ENCODE results near the gene TMEM186.
"Not testable (repeated sequence)": the region's sequence is repeated elsewhere in the genome, so short reads cannot be mapped to it uniquely, and the experiment has no call there.

The TMEM186 gene

GRCh38 chr16:8797364-8798173 lies at the start of gene TMEM186, which contains the start of gene PMM2:
TSS of gene TMEM186 (minus strand) at chr16:8797639. CDS start at chr16:8797614, 25 bp downstream.
TSS of gene PMM2 (plus strand) at chr16:8797839. CDS start at chr16:8797883, 44 bp downstream.
- Histone ChIP-seq H3K27ac (ENCODE audit: low read depth, low read length) (peak within 1 kb of the TSS; percentile 57), H3K4me1 (ENCODE audit: control insufficient read depth in 1 of 2, insufficient read depth in 2 of 2, low read length in 2 of 2) (peaks cover 26 to 42% of the 10 kb centered on the region in 2 donors), H3K36me3 (ENCODE audit: control insufficient read depth in 1 of 2, insufficient read depth in 2 of 2, low read length in 2 of 2) (peaks cover 3 to 16% of the 10 kb centered on the region in 2 donors), H3K27me3 (ENCODE audit: control insufficient read depth in 1 of 2, insufficient read depth in 2 of 2, low read length in 2 of 2) (no peaks in the 10 kb centered on the region), H3K9ac (ENCODE audit: low read depth in 1 of 2, low read length in 2 of 2) (peak within 1 kb of the TSS; percentile 85 to 88), H3K4me3 (ENCODE audit: low read depth in 1 of 2, low read length in 2 of 2) (peak within 1 kb of the TSS; percentile 88 to 95), H3K9me3 (ENCODE audit: control insufficient read depth in 1 of 2, low read length in 2 of 2) (no peaks in the 10 kb centered on the region)

- peaks cover 33 to 53% of the 10 kb centered on the region in 2 donors for H3K36me3 ChIP-seq (ENCODE audit: control insufficient read depth in 1 of 2, insufficient read depth in 2 of 2, low read length in 2 of 2)
These were observed 49.7 kb upstream of the TMEM186 start for GRCh38 chr16:8847145-8847544.

GRCh38 chr16:8846401-8846932 lies 49.0 kb upstream of the TMEM186 start:
- H3K36me3 ChIP-seq (ENCODE audit: control insufficient read depth in 1 of 2, insufficient read depth in 2 of 2, low read length in 2 of 2): peaks cover 33 to 46% of the 10 kb centered on the region in 2 donors
- no peak overlapping the region for H3K9ac ChIP-seq (ENCODE audit: low read depth in 1 of 2, low read length in 2 of 2)
- H3K4me1 ChIP-seq (ENCODE audit: control insufficient read depth in 1 of 2, insufficient read depth in 2 of 2, low read length in 2 of 2): peaks cover 6 to 11% of the 10 kb centered on the region in 2 donors
- no peaks in the 10 kb centered on the region for H3K9me3 ChIP-seq (ENCODE audit: control insufficient read depth in 1 of 2, low read length in 2 of 2)
- no peak overlapping the region for H3K27ac ChIP-seq (ENCODE audit: low read depth, low read length)
- no peaks in the 10 kb centered on the region for H3K27me3 ChIP-seq (ENCODE audit: control insufficient read depth in 1 of 2, insufficient read depth in 2 of 2, low read length in 2 of 2)
- H3K4me3 ChIP-seq (ENCODE audit: low read depth in 1 of 2, low read length in 2 of 2): no peak overlapping the region

More at GRCh38 chr16:8847145-8847544, 49.7 kb upstream of the TMEM186 start:
- no peaks in the 10 kb centered on the region for H3K9me3 ChIP-seq (ENCODE audit: control insufficient read depth in 1 of 2, low read length in 2 of 2)
- no peak overlapping the region for H3K27ac ChIP-seq (ENCODE audit: low read depth, low read length)
- H3K27me3 ChIP-seq (ENCODE audit: control insufficient read depth in 1 of 2, insufficient read depth in 2 of 2, low read length in 2 of 2): no peaks in the 10 kb centered on the region
- no peak overlapping the region for H3K9ac ChIP-seq (ENCODE audit: low read depth in 1 of 2, low read length in 2 of 2)
- H3K4me1 ChIP-seq (ENCODE audit: control insufficient read depth in 1 of 2, insufficient read depth in 2 of 2, low read length in 2 of 2): peaks cover 6 to 11% of the 10 kb centered on the region in 2 donors
- H3K4me3 ChIP-seq (ENCODE audit: low read depth in 1 of 2, low read length in 2 of 2): no peak overlapping the region

GRCh38 chr16:8845699-8846298 lies 48.4 kb upstream of the TMEM186 start:
- Histone ChIP-seq H3K27me3 (ENCODE audit: control insufficient read depth in 1 of 2, insufficient read depth in 2 of 2, low read length in 2 of 2) (no peaks in the 10 kb centered on the region), H3K4me3 (ENCODE audit: low read depth in 1 of 2, low read length in 2 of 2) (no peak overlapping the region)

GRCh38 chr16:8843296-8843695 lies 45.9 kb upstream of the TMEM186 start:
- not testable (repeated sequence) for H3K4me3 ChIP-seq (ENCODE audit: low read depth in 1 of 2, low read length in 2 of 2); H3K4me1 ChIP-seq (ENCODE audit: control insufficient read depth in 1 of 2, insufficient read depth in 2 of 2, low read length in 2 of 2); H3K9me3 ChIP-seq (ENCODE audit: control insufficient read depth in 1 of 2, low read length in 2 of 2); H3K27ac ChIP-seq (ENCODE audit: low read depth, low read length); H3K27me3 ChIP-seq (ENCODE audit: control insufficient read depth in 1 of 2, insufficient read depth in 2 of 2, low read length in 2 of 2); H3K9ac ChIP-seq (ENCODE audit: low read depth in 1 of 2, low read length in 2 of 2)
- peaks cover 10 to 19% of the 10 kb centered on the region in 2 donors for H3K36me3 ChIP-seq (ENCODE audit: control insufficient read depth in 1 of 2, insufficient read depth in 2 of 2, low read length in 2 of 2)

More at GRCh38 chr16:8845699-8846298, 48.4 kb upstream of the TMEM186 start:
- no peak overlapping the region for H3K27ac ChIP-seq (ENCODE audit: low read depth, low read length)
- no peak overlapping the region for H3K9ac ChIP-seq (ENCODE audit: low read depth in 1 of 2, low read length in 2 of 2)
- H3K9me3 ChIP-seq (ENCODE audit: control insufficient read depth in 1 of 2, low read length in 2 of 2): no peaks in the 10 kb centered on the region
- peaks cover 33 to 44% of the 10 kb centered on the region in 2 donors for H3K36me3 ChIP-seq (ENCODE audit: control insufficient read depth in 1 of 2, insufficient read depth in 2 of 2, low read length in 2 of 2)
- peaks cover 6 to 11% of the 10 kb centered on the region in 2 donors for H3K4me1 ChIP-seq (ENCODE audit: control insufficient read depth in 1 of 2, insufficient read depth in 2 of 2, low read length in 2 of 2)

GRCh38 chr16:8842016-8842415 lies 44.6 kb upstream of the TMEM186 start:
- H3K27ac ChIP-seq (ENCODE audit: low read depth, low read length); H3K36me3 ChIP-seq (ENCODE audit: control insufficient read depth in 1 of 2, insufficient read depth in 2 of 2, low read length in 2 of 2); H3K27me3 ChIP-seq (ENCODE audit: control insufficient read depth in 1 of 2, insufficient read depth in 2 of 2, low read length in 2 of 2); H3K9ac ChIP-seq (ENCODE audit: low read depth in 1 of 2, low read length in 2 of 2); H3K4me3 ChIP-seq (ENCODE audit: low read depth in 1 of 2, low read length in 2 of 2); H3K9me3 ChIP-seq (ENCODE audit: control insufficient read depth in 1 of 2, low read length in 2 of 2); H3K4me1 ChIP-seq (ENCODE audit: control insufficient read depth in 1 of 2, insufficient read depth in 2 of 2, low read length in 2 of 2): not testable (repeated sequence)

GRCh38 chr16:8837594-8837993 lies 40.2 kb upstream of the TMEM186 start:
- H3K36me3 ChIP-seq (ENCODE audit: control insufficient read depth in 1 of 2, insufficient read depth in 2 of 2, low read length in 2 of 2); H3K4me3 ChIP-seq (ENCODE audit: low read depth in 1 of 2, low read length in 2 of 2); H3K9ac ChIP-seq (ENCODE audit: low read depth in 1 of 2, low read length in 2 of 2); H3K4me1 ChIP-seq (ENCODE audit: control insufficient read depth in 1 of 2, insufficient read depth in 2 of 2, low read length in 2 of 2); H3K27ac ChIP-seq (ENCODE audit: low read depth, low read length); H3K9me3 ChIP-seq (ENCODE audit: control insufficient read depth in 1 of 2, low read length in 2 of 2); H3K27me3 ChIP-seq (ENCODE audit: control insufficient read depth in 1 of 2, insufficient read depth in 2 of 2, low read length in 2 of 2): not testable (repeated sequence)

DNA sequence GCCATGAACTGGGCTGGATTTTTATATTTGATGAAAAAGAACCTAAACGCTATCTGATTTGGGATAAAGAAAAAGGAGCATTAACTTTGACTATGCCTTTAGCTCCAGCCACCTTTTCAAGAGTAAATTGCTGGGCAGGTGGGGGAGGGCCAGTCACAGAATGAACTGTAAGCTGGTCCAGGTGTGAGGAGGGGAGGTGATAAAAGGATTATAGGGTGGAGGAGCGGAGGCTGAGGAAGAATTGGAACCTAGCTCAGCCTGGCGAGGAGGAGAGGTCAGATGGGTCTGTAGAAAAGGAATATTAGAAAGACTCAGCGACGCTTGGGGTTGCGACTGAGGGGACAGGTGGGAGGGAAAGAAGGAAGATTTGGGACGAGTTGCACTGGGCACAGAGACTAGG lies 39.4 kb upstream of the TMEM186 start:
- H3K9ac ChIP-seq (ENCODE audit: low read depth in 1 of 2, low read length in 2 of 2); H3K36me3 ChIP-seq (ENCODE audit: control insufficient read depth in 1 of 2, insufficient read depth in 2 of 2, low read length in 2 of 2); H3K4me3 ChIP-seq (ENCODE audit: low read depth in 1 of 2, low read length in 2 of 2); H3K9me3 ChIP-seq (ENCODE audit: control insufficient read depth in 1 of 2, low read length in 2 of 2); H3K4me1 ChIP-seq (ENCODE audit: control insufficient read depth in 1 of 2, insufficient read depth in 2 of 2, low read length in 2 of 2); H3K27ac ChIP-seq (ENCODE audit: low read depth, low read length); H3K27me3 ChIP-seq (ENCODE audit: control insufficient read depth in 1 of 2, insufficient read depth in 2 of 2, low read length in 2 of 2): not testable (repeated sequence)

DNA sequence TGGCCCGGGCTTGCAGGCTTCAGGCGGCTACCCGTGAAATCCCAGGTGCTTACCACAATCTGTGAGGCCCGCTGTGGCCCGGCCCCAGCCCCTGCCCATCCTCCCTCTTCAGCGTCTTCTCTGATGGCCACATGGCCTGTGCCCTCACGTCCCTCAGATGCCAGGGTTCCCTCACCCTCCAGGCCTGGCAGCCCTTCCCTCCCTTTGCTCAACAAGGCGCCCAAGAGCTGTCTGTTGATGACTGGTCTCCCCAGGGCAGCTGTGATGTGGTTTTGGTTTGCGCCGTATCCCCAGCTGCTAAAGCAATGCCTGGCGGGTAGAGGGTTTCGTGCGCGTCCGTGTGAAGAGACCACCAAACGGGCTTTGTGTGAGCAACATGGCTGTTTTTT lies 35.3 kb upstream of the TMEM186 start:
- H3K9ac ChIP-seq (ENCODE audit: low read depth in 1 of 2, low read length in 2 of 2): no peak overlapping the region

More for the DNA sequence above, 35.3 kb upstream of the TMEM186 start:
- H3K36me3 ChIP-seq (ENCODE audit: control insufficient read depth in 1 of 2, insufficient read depth in 2 of 2, low read length in 2 of 2): peaks cover 15 to 36% of the 10 kb centered on the region in 2 donors
- H3K27me3 ChIP-seq (ENCODE audit: control insufficient read depth in 1 of 2, insufficient read depth in 2 of 2, low read length in 2 of 2): no peaks in the 10 kb centered on the region
- H3K4me3 ChIP-seq (ENCODE audit: low read depth in 1 of 2, low read length in 2 of 2): no peak overlapping the region
- H3K9me3 ChIP-seq (ENCODE audit: control insufficient read depth in 1 of 2, low read length in 2 of 2): no peaks in the 10 kb centered on the region
- H3K27ac ChIP-seq (ENCODE audit: low read depth, low read length): no peak overlapping the region
- H3K4me1 ChIP-seq (ENCODE audit: control insufficient read depth in 1 of 2, insufficient read depth in 2 of 2, low read length in 2 of 2): no peaks in the 10 kb centered on the region

Data from duodenal mucosa (tissue), 2 donors.